Thyroid gland (tissue), 4 donors: Measurements from ENCODE around the gene ATRIP. TPM values are rescaled to one million over a fixed set of nuclear protein-coding genes. Genes with fewer than 3 reads are reported as not detected.
A peak's percentile ranks its signal among the peaks of the same experiment; 100 is the strongest.

ENCODE experiments used
- DNase-seq, 2 donors: peaks; one replicate each; pipeline ENCODE4 v3.0.0-alpha.2; 2019
- H3K27ac ChIP-seq, 3 donors: fragments of 200-600 bp; sonication (generic); 1 replicate in 2 of 3; 2 replicates in 1 of 3; pipeline ENCODE4 v1.5.1; 2016 to 2019; ENCODE audit warnings: mild to moderate bottlenecking in 1 of 3, moderate library complexity in 1 of 3
- H3K27me3 ChIP-seq: fragments of 200-600 bp; sonication (generic); one replicate; pipeline ENCODE4 v1.5.1; 2019
- H3K36me3 ChIP-seq, 2 donors: fragments of 200-600 bp; sonication (generic); one replicate each; pipeline ENCODE4 v1.5.1; 2016 to 2019
- H3K4me1 ChIP-seq, 2 donors: fragments of 200-600 bp; sonication (generic); one replicate each; pipeline ENCODE4 v1.5.1; 2017 to 2019
- H3K4me3 ChIP-seq, 3 donors: fragments of 200-600 bp; sonication (generic); replicated peaks in 1 of 3; 1 replicate in 2 of 3; 2 replicates in 1 of 3; pipeline ENCODE4 v1.5.1; 2016; ENCODE audit warnings: mild to moderate bottlenecking in 1 of 3
- H3K9me3 ChIP-seq: fragments of 200-600 bp; sonication (generic); one replicate; pipeline ENCODE4 v1.5.1; 2017
- CTCF ChIP-seq, 6 experiments: fragments of 200-600 bp in 3 of 6; fragments of 450-650 bp in 3 of 6; sonication (generic) in 3 of 6; IDR thresholded peaks; one replicate each; pipeline ENCODE4 v1.5.1; 2016 to 2019; ENCODE audit warnings: antibody characterized with exemption in 6 of 6, mild to moderate bottlenecking in 2 of 6, inconsistent platforms in 1 of 6, moderate library complexity in 1 of 6
- POLR2A ChIP-seq, 2 donors: fragments of 450-650 bp; IDR thresholded peaks; one replicate each; pipeline ENCODE4 v1.6.1; 2017; ENCODE audit warnings: antibody characterized with exemption in 2 of 2, mild to moderate bottlenecking in 2 of 2, moderate library complexity in 1 of 2
- WGBS, 2 donors: methylation state at CpG; one replicate each; pipeline ENCODE4 v1.1.5; 2017; 5-methylcytosine and 5-hydroxymethylcytosine counted together
- intact Hi-C: fragments of 100-400 bp; cut with DNase I; formaldehyde crosslinking; loops from one replicate; pipeline ENCODE4 v1.15.1; 2023
- total RNA-seq, 4 donors: library from RNA; depleted of rRNA; stranded (reverse); fragments of >200 nt; gene quantifications; one replicate each; pipeline ENCODE4 v1.2.3, GENCODE V29; 2016

Gene ATRIP
- total RNA-seq, 4 donors from 2014 or later: 8.4 to 13.9 (median 11.0) TPM

GRCh38 chr3:48404440-48405342 is 41.8 kb upstream of the ATRIP start:
- TF ChIP-seq CTCF (IDR thresholded peaks at IDR 0.05) (no peak), POLR2A (IDR thresholded peaks at IDR 0.05) (no peak)
- peak in 1 of 2 donors; percentile 30 for DNase-seq
- 86 to 91% methylated on average over 19 to 21 of the region's 21 CpGs for WGBS, 2 donors
- Histone ChIP-seq H3K36me3 (peaks cover 29 to 43% of the 10 kb centered on the region in 2 donors), H3K27me3 (no peaks in the 10 kb centered on the region), H3K4me1 (peaks cover 6 to 20% of the 10 kb centered on the region in 2 donors), H3K4me3 (no peak overlapping the region), H3K9me3 (no peaks in the 10 kb centered on the region), H3K27ac (no peak overlapping the region)
- intact Hi-C loops: loop anchor here (5.0 kb wide), 1 partner anchor 143 kb away; no protein-coding TSS in a partner anchor

GRCh38 chr3:48405343-48405881 is 41.1 kb upstream of the ATRIP start:
- TF ChIP-seq POLR2A (IDR thresholded peaks at IDR 0.05) (no peak), CTCF (IDR thresholded peaks at IDR 0.05) (no peak)
- H3K36me3 ChIP-seq: peaks cover 34 to 50% of the 10 kb centered on the region in 2 donors
- 87 to 89% methylated on average over 8 to 12 of the region's 13 CpGs for WGBS, 2 donors

GRCh38 chr3:48405971-48406370 is 40.6 kb upstream of the ATRIP start:
- no peak for TF ChIP-seq POLR2A (IDR thresholded peaks at IDR 0.05)
- no peak for TF ChIP-seq CTCF (IDR thresholded peaks at IDR 0.05)
- intact Hi-C loops: no loop called here
- H3K27ac ChIP-seq: no peak overlapping the region
- 94 to 100% methylated on average over 1 of the region's 1 CpG for WGBS, 2 donors
- H3K36me3 ChIP-seq: peaks cover 39 to 56% of the 10 kb centered on the region in 2 donors
- no peak overlapping the region for H3K4me3 ChIP-seq
- no peaks in the 10 kb centered on the region for H3K27me3 ChIP-seq
- no peaks in the 10 kb centered on the region for H3K9me3 ChIP-seq
- no peak for DNase-seq
- H3K4me1 ChIP-seq: peaks cover 6 to 20% of the 10 kb centered on the region in 2 donors

More at GRCh38 chr3:48405343-48405881, 41.1 kb upstream of the ATRIP start:
- intact Hi-C loops: no loop called here
- DNase-seq: peak in 1 of 2 donors; percentile 4
- no peak overlapping the region for H3K27ac ChIP-seq
- H3K27me3 ChIP-seq: no peaks in the 10 kb centered on the region
- H3K4me3 ChIP-seq: no peak overlapping the region
- H3K4me1 ChIP-seq: peaks cover 6 to 20% of the 10 kb centered on the region in 2 donors
- H3K9me3 ChIP-seq: no peaks in the 10 kb centered on the region

- Histone ChIP-seq H3K36me3 (peaks cover 47 to 63% of the 10 kb centered on the region in 2 donors), H3K27me3 (no peaks in the 10 kb centered on the region), H3K4me1 (peaks cover 3 to 15% of the 10 kb centered on the region in 2 donors), H3K9me3 (no peaks in the 10 kb centered on the region), H3K27ac (no peak overlapping the region), H3K4me3 (no peak overlapping the region)
- 82 to 87% methylated on average over 18 of the region's 18 CpGs for WGBS, 2 donors
- DNase-seq: peak in 1 of 2 donors; percentile 1
- TF ChIP-seq CTCF (IDR thresholded peaks at IDR 0.05): no peak
- no peak for TF ChIP-seq POLR2A (IDR thresholded peaks at IDR 0.05)
- intact Hi-C loops: no loop called here
Measured at GRCh38 chr3:48406443-48407431, 39.8 kb upstream of the ATRIP start.
